ENCODE measurements around the gene MAP2K3.
"Not testable (repeated sequence)": the region's sequence is repeated elsewhere in the genome, so short reads cannot be mapped to it uniquely, and the experiment has no call there.

The MAP2K3 gene

DNA sequence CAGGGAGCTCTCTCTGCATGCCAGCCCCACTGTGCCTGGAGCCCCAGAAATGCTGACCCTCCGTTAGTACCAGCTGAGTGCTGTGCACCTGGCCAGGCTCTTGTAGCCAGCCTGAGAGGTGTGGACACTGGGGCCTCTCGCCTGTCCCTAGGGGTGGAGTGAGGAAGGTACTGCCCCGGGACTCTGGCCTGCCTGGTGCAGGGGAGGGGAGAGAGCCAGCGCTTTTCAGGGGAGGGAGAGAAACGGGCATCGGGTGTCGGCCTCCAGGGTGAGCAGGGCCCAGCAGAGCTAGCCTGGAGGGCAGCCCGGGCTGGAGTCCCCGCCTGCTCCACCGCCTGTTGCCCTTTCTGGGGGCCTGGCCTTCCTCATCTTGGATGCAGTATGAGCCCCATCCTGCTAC is 13.1 kb downstream of the MAP2K3 start:
- DNase-seq: no peak

DNA sequence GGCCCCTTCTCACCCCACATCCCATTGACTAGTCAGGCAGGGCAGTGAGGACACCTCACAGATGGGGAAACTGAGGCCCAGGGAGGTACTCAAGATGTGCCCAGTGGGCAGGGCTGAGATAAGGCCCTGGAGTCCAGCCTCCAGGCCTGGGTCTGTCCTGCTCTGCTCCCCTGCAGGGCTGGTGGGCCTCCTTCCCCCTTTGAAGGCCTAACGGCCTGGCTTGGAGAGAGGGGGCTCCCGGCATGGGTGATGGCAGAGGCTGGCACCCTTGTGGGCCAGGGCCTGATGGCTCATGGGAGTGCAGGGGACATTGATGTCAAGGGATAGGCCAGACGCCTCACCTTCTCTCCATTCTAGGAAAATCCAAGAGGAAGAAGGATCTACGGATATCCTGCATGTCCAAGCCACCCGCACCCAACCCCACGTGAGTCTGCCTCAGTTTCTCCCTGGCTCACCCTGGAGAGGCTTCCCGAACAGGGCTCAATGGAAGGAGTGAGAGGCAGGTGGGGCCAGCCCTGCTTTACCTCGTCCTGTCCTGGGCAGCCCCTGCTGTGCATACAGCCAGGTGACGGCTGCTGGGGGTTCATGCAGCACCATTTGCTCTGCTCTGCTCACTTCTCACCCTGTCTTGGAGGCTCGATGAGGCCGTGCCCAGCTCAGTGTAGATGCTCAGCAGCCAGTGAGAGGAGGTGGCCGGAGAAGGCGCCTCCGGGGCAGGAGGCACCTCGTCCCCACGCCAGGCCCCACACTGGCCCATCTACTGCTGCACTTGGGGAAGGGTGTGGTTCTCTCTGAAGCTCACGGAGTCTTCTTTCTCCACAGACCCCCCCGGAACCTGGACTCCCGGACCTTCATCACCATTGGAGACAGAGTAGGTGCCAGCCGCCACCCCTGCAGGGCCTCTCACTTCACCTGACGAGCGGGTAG is 13.8 kb downstream of the MAP2K3 start:
- DNase-seq: no peak

DNA sequence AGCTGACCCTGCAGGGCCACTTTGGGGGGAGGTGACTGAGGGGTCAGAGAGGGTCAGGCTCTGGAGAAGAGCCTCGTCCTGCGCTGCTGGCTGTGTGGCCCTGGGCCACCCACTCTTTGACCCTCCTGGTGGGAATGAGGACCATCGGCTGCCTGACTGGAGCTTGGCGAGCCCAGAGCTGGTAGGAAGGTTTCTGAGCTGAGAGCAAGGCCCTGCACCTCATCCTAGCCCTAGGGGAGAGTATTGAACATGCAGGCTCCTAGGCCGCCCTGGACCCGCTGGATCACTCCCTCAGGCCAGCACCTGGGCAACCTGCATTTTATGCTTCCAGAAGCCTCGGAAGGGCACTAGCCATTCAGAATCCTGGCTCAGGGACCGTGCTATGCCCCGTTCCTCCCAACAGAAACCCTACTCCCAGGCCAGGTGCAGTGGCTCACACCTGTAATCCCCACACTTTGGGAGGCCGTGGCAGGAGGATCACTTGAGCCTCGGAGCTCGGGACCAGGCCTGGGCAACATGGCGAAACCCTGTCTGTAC is 14.5 kb downstream of the MAP2K3 start:
- no peak for DNase-seq

DNA sequence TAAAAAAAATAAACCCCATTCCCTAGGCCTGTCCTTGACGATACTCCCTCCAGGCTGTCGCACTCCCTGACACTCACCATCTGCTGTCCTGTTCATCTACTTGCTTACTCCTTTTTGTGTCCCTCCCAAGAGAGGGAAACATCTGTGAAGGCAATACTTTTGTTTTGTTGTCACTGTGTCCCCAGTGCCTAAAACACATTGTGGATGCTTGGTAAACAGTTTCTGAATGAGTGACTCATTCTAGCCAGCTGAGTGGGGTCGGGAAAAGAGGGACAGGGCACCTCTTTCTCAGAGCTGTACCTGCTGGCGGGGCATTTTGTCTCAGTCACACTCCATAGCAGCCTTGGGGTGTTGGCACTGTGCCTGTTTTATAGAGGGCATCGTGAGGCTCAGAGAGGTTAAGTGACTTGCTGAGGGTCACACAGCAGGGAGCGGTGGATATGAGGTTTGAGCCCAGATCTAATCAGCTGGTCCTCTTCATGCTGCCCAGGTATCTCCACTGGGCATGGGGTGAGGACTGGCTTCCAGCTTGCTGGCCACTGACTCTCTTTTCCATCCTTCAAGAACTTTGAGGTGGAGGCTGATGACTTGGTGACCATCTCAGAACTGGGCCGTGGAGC is 15.6 kb downstream of the MAP2K3 start:
- DNase-seq: no peak

DNA sequence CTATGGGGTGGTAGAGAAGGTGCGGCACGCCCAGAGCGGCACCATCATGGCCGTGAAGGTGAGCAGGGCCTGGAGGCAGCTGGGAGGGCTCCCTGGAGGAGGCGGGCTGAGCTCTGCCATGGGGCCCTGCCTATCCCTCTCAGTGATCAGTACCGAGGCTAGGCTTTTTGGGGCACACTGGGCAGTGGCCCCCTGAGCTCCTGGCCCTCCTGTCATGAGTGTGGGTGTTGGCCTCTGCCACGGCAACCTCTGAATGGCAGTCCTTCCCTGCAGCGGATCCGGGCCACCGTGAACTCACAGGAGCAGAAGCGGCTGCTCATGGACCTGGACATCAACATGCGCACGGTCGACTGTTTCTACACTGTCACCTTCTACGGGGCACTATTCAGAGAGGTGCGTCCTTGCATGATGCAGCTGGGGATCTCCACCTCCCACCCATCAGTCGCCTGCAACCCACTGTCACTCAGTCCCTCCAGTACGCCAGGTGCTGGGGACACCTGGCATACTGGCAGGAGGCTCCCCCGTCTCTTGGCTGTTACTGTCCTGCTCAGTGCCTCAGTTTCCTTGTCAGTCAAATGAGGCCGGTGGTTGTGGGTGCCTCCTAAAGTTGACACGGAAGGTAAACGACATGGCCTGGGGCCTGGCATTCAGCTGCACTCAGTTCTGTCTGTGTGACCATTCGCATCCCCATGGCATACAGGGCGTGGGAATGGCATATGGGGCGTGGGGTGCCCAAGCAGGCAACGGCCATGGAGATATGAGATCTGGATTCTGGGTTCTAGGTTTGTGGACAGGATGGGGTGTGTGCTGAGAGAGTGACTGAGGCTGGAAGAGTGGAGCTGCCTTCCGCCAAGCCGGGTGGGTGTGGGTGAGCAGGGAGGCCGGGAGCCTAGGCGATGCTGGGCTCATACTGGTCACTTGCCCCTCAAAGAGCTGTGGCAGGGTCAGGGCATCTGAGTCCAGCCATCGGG is 16.4 kb downstream of the MAP2K3 start:
- DNase-seq: no peak

DNA sequence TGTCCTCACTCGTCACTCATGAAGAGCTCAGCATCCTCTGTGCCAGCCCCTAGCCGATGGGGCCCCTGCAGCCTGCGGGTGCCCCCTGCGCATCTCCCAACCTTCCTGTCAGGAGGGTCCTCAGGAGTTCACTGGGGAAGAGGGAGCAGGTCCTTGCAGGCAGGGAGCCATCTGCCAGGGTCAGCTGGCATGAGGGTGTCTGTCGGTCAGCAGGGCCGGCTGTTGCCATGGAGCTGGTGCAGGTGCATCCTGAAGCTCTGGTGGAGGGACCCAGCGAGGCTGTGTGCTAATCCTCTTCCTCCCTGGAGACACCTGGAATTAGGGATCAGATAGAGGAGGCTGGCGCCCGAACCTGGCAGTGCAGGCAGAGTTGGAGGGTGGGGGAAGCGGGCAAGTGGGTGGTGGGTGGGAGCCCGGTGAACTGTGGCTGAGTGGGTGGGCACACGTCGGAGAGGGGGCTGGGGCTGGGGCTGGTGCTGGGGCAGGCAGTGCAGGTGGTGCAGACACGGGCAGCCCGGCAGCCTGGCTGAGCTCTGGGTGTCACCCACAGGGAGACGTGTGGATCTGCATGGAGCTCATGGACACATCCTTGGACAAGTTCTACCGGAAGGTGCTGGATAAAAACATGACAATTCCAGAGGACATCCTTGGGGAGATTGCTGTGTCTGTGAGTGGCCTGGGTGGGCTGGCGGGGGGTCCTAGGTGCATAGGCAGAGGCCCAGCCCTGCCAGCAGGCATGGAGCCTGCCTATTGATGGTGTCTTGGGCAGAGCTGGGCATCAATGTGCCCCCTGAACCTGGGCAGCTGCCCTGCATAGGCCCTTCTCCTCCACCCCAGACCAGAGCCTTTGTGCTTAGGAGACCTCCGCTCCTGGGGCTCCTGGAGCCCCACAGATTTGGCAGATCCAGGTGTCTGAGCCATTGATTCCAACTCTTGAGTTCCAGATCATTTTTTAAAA is 17.4 kb downstream of the MAP2K3 start:
- no peak for DNase-seq

DNA sequence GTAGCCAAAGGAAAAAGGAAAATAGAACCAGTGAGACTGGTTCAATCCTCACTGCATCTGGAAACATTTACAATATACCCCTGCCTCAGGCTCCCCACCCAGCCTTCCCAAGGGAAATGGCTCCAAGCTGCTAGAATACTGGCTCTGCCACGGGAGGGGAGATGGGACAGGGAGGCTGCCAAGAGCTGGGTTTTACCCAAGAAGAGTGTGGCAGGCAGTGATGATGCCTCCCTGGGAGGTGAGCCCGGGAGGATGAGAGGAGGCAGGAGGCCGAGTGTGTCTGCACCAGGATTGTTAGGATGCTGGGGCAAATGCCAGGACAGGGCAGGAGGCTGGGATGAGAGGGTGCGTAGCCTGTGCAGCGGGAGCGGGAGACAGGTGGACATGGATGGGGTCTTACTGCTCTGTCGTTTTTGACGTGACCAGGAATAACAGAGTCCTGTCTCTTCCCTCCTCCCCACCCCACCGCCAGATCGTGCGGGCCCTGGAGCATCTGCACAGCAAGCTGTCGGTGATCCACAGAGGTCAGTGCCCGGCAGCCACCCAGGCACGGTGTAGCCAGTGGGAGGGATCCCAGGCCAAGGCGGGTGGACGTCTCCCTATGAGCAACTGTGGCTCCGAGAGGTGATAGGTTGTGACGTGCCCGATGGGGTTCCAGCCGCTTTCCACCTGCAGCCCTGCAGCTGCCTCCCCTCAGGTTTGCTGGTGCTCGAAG is 18.4 kb downstream of the MAP2K3 start:
- DNase-seq: no peak

DNA sequence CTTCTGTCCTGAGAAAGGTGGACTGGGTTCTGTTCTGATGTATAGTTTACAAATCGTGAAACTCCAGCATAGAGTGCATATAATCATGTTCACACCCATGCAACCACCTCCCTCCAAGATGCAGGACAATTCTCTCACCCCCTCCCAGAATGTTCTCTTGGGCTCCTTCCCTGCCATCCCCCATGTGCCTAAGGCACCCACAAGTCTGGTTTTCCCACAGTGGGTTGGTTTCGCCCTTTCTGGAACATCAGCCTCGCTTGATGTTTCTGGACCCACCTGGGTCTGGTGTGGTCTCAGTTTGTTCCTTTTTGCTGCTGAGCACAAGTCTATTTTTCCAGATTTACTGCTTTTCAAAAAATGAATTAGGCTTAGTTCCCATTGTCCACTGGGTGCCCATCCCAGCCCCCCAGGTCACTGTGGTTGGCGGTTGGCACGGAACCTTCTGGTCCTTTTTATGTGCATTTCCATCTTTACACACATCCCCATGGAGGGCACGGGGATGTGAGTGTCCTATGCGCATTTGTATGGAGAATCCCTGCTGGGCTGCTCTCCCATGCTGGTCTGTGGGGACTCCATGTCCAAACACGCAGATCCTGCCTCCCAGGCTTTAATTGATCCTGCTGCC is 19.0 kb downstream of the MAP2K3 start:
- DNase-seq: no peak

DNA sequence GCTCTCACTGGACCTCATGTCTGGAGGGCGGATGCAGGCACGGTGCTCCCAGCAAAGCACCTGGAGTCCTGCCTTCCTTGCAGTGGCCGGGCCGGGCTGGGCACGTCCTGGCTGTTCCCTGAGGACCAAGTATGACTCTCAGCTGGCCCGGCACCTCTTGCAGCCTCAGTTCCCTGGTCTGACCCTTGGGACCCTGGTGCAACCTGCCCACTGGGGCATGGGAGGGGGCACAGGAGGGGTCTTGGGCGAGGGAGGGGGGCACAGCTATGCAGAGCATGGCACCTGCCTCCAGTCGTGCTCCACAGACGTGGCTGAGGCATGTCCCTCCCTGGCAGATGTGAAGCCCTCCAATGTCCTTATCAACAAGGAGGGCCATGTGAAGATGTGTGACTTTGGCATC is 19.6 kb downstream of the MAP2K3 start:
- no peak for DNase-seq

DNA sequence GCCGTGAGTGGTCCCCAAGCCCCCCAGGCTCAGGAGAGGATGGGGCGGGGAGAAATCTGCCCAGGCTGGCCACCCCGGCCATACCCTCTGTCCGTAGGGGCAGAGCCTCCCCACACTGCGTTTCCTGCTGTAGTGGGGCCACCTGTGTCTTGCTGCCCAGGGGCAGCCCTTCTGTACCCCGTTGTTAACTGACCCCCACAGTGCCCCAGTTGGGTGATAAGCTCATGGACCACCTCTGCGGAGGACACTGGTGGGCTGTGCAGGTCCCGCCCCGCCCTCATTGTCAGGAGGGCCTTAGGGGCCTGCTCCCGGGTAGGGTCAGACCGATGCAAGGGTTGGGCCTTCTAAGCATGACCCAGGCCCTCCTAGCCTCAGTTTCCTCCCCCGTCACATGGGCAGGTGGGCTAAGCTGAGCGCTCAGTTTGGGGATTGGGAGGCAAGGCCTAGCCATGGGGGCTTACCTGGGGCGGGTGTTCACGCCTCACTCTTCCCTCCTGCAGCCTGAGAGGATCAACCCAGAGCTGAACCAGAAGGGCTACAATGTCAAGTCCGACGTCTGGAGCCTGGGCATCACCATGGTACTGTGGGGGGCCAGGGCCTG is 20.1 kb downstream of the MAP2K3 start:
- DNase-seq: not testable (repeated sequence)

DNA sequence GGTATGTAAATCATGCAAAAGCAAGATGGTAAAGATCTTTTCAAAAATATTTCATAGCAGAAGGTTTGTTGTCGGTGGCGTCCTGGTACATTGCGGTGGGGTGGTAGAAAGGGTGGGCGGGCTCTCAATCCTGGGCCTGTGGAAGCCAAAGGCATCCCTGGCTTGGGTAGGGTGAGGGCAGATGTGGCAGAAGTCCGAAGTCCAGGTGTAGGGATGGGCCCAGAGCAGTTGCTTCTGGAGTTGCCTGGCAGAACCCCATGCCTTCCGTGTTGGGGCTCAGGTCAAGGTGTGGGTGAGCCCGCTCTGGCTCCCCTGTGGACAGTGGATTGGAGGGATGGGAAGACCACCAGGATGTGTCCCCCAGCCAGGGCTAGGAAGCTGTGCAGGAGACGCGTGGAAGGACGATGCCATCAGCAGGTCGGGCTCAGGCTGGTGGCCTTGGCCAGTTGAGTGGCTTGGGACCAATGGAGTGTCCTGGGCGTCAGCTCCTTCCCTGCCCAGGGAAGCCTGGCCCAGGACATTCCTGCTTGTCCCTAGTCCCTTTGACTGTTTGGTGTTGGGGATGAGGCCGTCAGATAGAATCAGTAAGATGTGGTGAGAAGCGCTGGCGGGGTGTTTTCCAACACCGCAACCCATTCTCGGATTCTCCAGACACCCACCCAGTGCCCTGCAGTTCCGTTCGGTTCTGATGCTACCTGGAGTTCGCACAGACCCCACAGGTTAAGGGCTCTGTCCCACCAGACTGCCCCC is 21.1 kb downstream of the MAP2K3 start:
- not testable (repeated sequence) for DNase-seq

DNA sequence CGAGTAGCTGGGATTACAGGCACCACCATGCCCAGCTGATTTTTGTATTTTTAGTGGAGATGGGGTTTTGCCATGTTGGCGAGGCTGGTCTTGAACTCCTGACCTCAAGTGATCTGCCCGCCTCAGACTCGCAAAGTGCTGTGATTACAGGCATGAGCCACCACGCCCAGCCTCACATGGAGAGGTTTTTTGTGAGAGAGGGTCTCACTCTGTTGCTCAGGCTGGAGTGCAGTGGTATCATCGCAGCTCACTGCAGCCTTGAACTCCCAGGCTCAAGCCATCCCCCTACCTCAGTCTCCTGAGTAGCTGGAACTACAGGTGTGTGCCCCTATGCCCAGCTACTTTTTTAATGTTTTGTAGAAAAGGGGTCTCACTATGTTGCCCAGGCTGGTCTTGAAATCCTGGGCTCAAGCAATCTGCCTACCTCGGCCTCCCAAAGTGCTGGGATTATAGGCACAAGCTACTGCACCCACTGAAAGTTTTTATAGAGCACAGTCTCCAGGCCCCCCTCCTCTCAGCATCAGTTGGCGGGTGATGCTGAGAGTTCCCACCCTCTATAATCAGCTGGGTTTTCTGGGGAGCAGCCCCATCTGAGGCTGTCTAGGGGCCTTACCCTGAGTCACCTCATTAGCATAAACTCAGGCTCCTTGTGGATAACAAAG is 22.2 kb downstream of the MAP2K3 start:
- not testable (repeated sequence) for DNase-seq

DNA sequence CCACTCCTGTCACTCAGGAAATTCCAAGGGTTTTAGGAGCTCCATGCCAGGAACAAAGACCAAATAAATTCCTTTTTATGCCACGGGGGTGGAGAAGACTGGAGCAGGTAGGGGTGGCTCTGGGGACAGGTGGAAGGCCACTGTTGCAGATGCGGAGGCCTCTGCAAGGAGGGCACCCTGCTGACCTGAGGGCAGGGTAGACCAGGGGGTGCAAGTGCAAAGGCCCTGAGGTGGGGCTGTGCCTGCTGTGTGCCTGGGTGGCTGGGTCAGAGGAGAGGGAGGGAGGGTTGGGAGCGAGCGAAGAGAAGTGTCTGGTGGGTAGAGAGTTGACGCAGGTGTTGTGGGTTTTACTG is 22.7 kb downstream of the MAP2K3 start:
- DNase-seq: not testable (repeated sequence)

DNA sequence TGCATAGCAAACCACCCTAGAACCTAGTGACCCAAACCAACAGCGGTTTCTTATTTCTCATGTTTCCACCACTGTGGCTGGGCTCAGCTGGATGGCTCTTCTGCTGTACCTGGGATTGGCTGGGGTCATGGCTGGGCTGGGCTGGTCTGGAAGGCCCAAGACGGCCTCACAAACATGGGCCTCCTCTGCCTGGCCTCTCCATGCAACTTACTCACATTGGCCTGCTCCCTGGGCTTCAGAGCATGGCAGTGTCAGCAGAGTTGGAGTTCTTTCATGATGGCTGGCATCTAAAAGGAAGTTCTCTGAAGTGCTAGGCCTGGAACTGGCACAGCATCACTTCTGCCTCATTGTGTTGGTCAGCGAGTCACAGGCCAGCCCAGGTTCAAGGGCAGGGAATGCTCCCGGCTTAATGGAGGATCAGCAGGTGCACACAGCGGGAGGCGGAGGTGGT is 24.4 kb downstream of the MAP2K3 start:
- not testable (repeated sequence) for DNase-seq

DNA sequence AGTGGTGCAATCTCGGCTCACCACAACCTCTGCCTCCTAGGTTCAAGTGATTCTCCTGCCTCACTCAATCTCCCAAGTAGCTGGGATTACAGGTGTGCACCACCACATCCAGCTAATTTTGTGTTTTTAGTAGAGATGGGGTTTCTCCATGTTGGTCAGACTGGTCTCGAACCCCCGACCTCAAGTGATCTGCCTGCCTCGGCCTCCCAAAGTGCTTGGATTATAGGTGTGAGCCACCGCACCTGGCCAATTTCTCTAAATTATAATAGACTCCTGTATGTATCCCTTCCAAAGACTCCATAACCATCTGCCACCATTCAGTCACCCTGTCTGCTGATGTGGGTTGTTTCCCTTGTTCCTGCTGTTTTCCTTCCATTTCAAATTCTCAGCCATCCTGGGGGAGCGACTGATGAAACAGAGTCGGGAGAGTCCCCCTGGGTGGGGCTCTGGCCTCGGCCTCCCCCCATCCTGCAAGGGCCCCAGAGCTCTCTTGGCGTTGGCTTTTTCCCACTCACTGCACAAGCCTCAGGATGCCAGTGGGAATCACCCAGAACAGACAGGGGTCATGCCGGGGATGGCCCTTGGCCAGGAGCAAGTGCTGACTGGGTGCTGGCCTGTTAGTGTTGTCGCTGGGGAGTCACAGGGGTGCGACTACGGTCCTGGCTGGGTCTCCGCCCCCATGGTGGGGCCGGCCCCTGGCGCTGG is 25.7 kb downstream of the MAP2K3 start:
- DNase-seq: not testable (repeated sequence)

DNA sequence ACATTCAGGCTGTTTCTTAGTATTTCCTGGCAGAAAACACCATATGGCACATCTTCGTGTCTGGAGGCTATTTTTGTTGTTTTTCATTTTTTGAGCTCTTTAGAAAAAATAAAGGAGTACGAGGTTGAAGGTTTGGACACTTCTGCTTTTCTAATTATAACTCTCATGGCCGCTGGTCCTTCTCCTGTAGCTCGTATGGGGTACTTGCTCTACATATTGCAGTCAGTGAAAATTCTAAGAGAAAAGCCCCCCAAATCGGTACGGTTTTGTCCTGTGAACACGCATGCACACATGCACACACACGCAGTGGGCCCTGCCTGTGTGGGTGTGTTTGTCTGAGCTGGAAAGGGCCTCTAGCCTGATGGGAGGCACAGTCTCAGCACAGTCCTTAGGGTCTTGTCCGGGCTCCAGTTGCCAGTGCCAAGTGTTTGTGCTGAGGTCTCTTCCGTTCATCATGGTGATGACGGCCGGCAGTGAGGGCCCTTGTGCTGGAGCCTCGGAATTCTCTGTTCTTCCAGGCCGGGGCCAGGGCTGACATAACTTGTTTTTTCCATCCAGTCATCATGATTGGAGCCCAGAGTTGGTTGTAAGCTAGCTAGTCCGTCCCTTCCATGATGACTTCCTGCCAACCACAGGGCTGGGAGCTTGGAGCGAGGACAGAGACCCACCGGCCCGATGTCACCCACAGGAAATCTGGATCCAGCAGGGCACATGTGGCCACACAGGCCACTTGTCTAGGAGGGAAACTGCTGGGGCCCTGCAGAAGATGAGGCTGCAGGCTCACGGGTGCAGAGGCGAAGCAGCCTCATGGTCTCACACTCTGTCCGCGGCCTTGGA is 26.5 kb downstream of the MAP2K3 start:
- not testable (repeated sequence) for DNase-seq

DNA sequence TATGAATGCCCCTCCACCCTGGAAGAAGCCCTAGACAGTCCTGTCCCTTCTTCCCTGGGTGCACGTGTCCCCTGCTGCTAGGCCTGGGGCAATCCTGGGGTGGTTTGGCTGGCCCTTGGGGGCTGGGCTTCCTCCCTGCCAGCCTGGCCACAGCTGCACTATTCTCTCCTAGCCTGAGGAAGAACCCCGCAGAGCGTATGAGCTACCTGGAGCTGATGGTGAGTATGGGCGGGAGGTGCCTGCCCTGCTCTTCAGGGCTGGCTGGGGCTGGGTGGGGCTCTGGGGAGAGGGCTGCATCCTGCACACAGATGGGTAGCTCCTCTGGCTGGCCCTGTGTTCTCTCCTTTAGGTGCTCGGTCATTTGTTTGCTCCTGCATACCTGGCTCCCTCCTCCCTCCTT is 28.8 kb downstream of the MAP2K3 start:
- DNase-seq: no peak
